ENCODE data around the gene MAP3K20. TPM values are rescaled to one million over a fixed set of nuclear protein-coding genes. Genes with fewer than 3 reads are reported as not detected.

MAP3K20 gene
- total and polyA plus RNA-seq, 2 of the 4 experiments (the other 2 are of a cell fraction), result 27.5 to 84.4 TPM

DNA sequence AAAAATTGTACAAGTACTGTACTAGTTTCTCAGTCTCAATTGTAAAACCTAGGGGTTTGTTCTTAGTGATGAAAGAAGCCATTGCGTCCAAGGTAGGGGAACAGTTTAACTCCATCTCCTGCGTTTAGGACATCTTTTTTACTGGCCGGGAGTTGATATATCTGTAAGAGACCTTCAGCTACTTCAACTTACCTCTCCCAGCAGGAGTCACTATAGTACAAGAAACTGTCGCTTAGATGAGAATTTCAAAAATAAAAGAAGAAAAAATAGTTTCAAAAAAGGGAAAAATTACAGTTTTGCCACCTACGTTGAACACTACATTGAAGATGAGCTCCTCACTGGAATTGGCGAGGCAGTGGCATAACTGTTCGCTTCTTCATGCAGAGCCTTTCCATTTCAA lies 122.7 kb downstream of the MAP3K20 start:
- no peak overlapping the region for H3K23ac ChIP-seq (ENCODE audit: low read depth, low read length)
- no peak overlapping the region for H2AFZ ChIP-seq (replicated peaks; ENCODE audit: low read length, poor library complexity)
- no peak overlapping the region for H3K4me3 ChIP-seq (ENCODE audit: insufficient read depth, low read depth, low read length)
- H3K9me3 ChIP-seq (ENCODE audit: control insufficient read depth, insufficient read depth, low read length), result no peaks in the 10 kb centered on the region
- H3K4me2 ChIP-seq (ENCODE audit: low read depth, low read length), result no peak overlapping the region
- peaks cover 21 to 30% of the 10 kb centered on the region in 2 experiments for H3K79me1 ChIP-seq (ENCODE audit: low read depth in 1 of 2, low read length in 2 of 2)
- H4K5ac ChIP-seq (ENCODE audit: low read depth, low read length), result no peak overlapping the region
- no peak for ATAC-seq (ENCODE audit: low read depth)
- no peak overlapping the region for H2BK20ac ChIP-seq (ENCODE audit: low read depth, low read length)
- H2AK9ac ChIP-seq (replicated peaks; ENCODE audit: low read depth, low read length, poor library complexity), result no peak overlapping the region
- H3K27ac ChIP-seq (ENCODE audit: insufficient read depth, low read length), result no peak overlapping the region
- H4K8ac ChIP-seq (ENCODE audit: low read depth in 2 of 2, low read length in 2 of 2), result no peak overlapping the region
- H2BK120ac ChIP-seq (ENCODE audit: low read depth, low read length), result no peak overlapping the region
- H3K4me1 ChIP-seq (ENCODE audit: control insufficient read depth, insufficient read depth, low read length), result peaks cover 7% of the 10 kb centered on the region
- H3K4ac ChIP-seq (ENCODE audit: low read depth, low read length), result no peak overlapping the region
- H2AK5ac ChIP-seq (ENCODE audit: low read depth, low read length), result no peak overlapping the region
- in situ Hi-C loops (cut with MboI; ENCODE audit: low sequenced_read_pairs), result no loop called here
- 82% methylated on average over 2 of the region's 7 CpGs; no CpG with 5 or more reads in 1 of the 2 experiments for WGBS, 2 experiments (ENCODE audit: extremely low coverage in 2 of 2, insufficient read length in 1 of 2)
- H3K36me3 ChIP-seq (ENCODE audit: control insufficient read depth, insufficient read depth, low read length), result peaks cover 14% of the 10 kb centered on the region
- H4K91ac ChIP-seq (ENCODE audit: insufficient read depth, low read depth, low read length), result no peak overlapping the region
- peaks cover 4% of the 10 kb centered on the region; the same call in 1 of the 2 replicates for H3K9me1 ChIP-seq (ENCODE audit: insufficient read depth, low read length)
- no peak overlapping the region for H3K14ac ChIP-seq (replicated peaks; ENCODE audit: low read depth, low read length)
- no peaks in the 10 kb centered on the region; the same call in 1 of the 2 replicates for H4K20me1 ChIP-seq (ENCODE audit: insufficient read depth, low read length)
- no peak overlapping the region for H3K56ac ChIP-seq (ENCODE audit: extremely low read depth, insufficient read depth, low read length)
- intact Hi-C loops (cut with micrococcal nuclease), result no loop called here
- H3K9ac ChIP-seq (ENCODE audit: low read depth, low read length), result no peak overlapping the region
- H3K27me3 ChIP-seq (ENCODE audit: control insufficient read depth, insufficient read depth, low read length), result no peaks in the 10 kb centered on the region
- no peak overlapping the region for H3K18ac ChIP-seq (ENCODE audit: low read depth, low read length)
- TF ChIP-seq MXI1 (IDR thresholded peaks at IDR 0.05; ENCODE audit: borderline replicate concordance, low read depth, low read length) (no peak), BHLHE40 (IDR thresholded peaks at IDR 0.05; ENCODE audit: low read depth, low read length) (no peak), CHD1 (IDR thresholded peaks at IDR 0.05; ENCODE audit: low read depth, low read length) (no peak), CEBPB (IDR thresholded peaks at IDR 0.05; ENCODE audit: low read depth, low read length) (no peak), MAFK (IDR thresholded peaks at IDR 0.05; ENCODE audit: low read depth, low read length) (no peak), POLR2A (IDR thresholded peaks at IDR 0.05; ENCODE audit: low read depth, low read length) (no peak), SMC3 (IDR thresholded peaks at IDR 0.05; ENCODE audit: low read depth, low read length) (no peak), RCOR1 (IDR thresholded peaks at IDR 0.05; ENCODE audit: insufficient replicate concordance, low read length) (no peak), RFX5 (IDR thresholded peaks at IDR 0.05; ENCODE audit: low read depth, low read length) (no peak), MAZ (IDR thresholded peaks at IDR 0.05; ENCODE audit: borderline replicate concordance, low read depth, low read length) (no peak), FOS (IDR thresholded peaks at IDR 0.05; ENCODE audit: low read depth, low read length) (no peak)
- TF ChIP-seq, protein P1, sequence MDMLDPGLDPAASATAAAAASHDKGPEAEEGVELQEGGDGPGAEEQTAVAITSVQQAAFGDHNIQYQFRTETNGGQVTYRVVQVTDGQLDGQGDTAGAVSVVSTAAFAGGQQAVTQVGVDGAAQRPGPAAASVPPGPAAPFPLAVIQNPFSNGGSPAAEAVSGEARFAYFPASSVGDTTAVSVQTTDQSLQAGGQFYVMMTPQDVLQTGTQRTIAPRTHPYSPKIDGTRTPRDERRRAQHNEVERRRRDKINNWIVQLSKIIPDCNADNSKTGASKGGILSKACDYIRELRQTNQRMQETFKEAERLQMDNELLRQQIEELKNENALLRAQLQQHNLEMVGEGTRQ (IDR thresholded peaks at IDR 0.05; ENCODE audit: low read depth, low read length), result no peak
- TF ChIP-seq, protein P2, sequence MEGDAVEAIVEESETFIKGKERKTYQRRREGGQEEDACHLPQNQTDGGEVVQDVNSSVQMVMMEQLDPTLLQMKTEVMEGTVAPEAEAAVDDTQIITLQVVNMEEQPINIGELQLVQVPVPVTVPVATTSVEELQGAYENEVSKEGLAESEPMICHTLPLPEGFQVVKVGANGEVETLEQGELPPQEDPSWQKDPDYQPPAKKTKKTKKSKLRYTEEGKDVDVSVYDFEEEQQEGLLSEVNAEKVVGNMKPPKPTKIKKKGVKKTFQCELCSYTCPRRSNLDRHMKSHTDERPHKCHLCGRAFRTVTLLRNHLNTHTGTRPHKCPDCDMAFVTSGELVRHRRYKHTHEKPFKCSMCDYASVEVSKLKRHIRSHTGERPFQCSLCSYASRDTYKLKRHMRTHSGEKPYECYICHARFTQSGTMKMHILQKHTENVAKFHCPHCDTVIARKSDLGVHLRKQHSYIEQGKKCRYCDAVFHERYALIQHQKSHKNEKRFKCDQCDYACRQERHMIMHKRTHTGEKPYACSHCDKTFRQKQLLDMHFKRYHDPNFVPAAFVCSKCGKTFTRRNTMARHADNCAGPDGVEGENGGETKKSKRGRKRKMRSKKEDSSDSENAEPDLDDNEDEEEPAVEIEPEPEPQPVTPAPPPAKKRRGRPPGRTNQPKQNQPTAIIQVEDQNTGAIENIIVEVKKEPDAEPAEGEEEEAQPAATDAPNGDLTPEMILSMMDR (conservative IDR thresholded peaks at IDR 0.05; ENCODE audit: low read depth, low read length), result no peak
- dilution Hi-C loops (cut with HindIII; ENCODE audit: low sequenced_read_pairs, unreplicated experiment), result no loop called here
- BruUV-seq (replicated peaks), result no TSS peak
- no peak overlapping the region for H2BK5ac ChIP-seq (ENCODE audit: low read depth, low read length, poor library complexity, severe bottlenecking)
- DNase-seq, result no peak
- no peak overlapping the region for H2BK15ac ChIP-seq (ENCODE audit: low read depth, low read length)
- POLR2A ChIA-PET (ENCODE audit: unreplicated experiment), result no interaction called here
- CTCF ChIA-PET, result interaction anchor here (0.6 to 0.7 kb wide), 3 partner anchors 40 to 106 kb away, joined by 3 to 4 read pairs (median 3); no protein-coding TSS in a partner anchor
